ENCODE data around the gene SRGAP2B.
"Not testable (repeated sequence)": the region's sequence is repeated elsewhere in the genome, so short reads cannot be mapped to it uniquely, and the experiment has no call there.

GRCh38 chr1:145076877-145077276 lies 18.3 kb downstream of the SRGAP2B start:
- TF ChIP-seq CTCF (IDR thresholded peaks at IDR 0.05; ENCODE audit: low read length); EZH2 (IDR thresholded peaks at IDR 0.05; ENCODE audit: borderline replicate concordance, low read length): not testable (repeated sequence)

Data from OCI-LY1 (cell line).